HepG2 (cell line): ENCODE results near the gene ADAM15. TPM values are rescaled to one million over a fixed set of nuclear protein-coding genes. Genes with fewer than 3 reads are reported as not detected.
A peak's percentile ranks its signal among the peaks of the same experiment; 100 is the strongest.

Experiments used
- ATF4 ChIP-seq, 2 experiments: fragments of 450-650 bp in 1 of 2; sonication (generic) in 1 of 2; formaldehyde crosslinking; IDR thresholded peaks; 2 replicates each; pipeline versions ENCODE4 v1.5.0 to v1.8.0; 2020 to 2022; ENCODE audit warnings: mild to moderate bottlenecking in 1 of 2, missing genetic modification reagents in 1 of 2
- CCAR2 ChIP-seq: fragments of 200-400 bp; formaldehyde crosslinking; optimal IDR thresholded peaks from 2 replicates; pipeline ENCODE3; 2018; ENCODE audit warnings: low read depth, mild to moderate bottlenecking, low read length, moderate library complexity
- CEBPG ChIP-seq: IDR thresholded peaks from 2 replicates; pipeline ENCODE4 v1.6.1; 2016
- CERS6 ChIP-seq: sonication (generic); formaldehyde crosslinking; IDR thresholded peaks from 2 replicates; pipeline ENCODE4 v1.5.0; 2020; ENCODE audit warnings: missing genetic modification reagents
- GABPA ChIP-seq, 2 experiments: IDR thresholded peaks; 2 replicates each; pipeline ENCODE4 v1.6.1; 2011 to 2016; ENCODE audit warnings: low read depth in 2 of 2, low read length in 1 of 2, missing biosample characterization in 1 of 2, missing genetic modification characterization in 1 of 2
- GRHL1 ChIP-seq: sonication (generic); formaldehyde crosslinking; conservative IDR thresholded peaks from 2 replicates; pipeline ENCODE4 v1.8.0; 2022; ENCODE audit warnings: missing genetic modification reagents
- NCOR1 ChIP-seq: fragments of 200-600 bp; sonication (generic); IDR thresholded peaks from 2 replicates; pipeline ENCODE4 v1.7.0; 2017; ENCODE audit warnings: antibody characterized with exemption, low read length, borderline replicate concordance
- NFE2L1 ChIP-seq: sonication (generic); formaldehyde crosslinking; IDR thresholded peaks from 2 replicates; pipeline ENCODE4 v1.4.0; 2020; ENCODE audit warnings: missing genetic modification reagents, mild to moderate bottlenecking, borderline replicate concordance
- NFRKB ChIP-seq: fragments of 450-650 bp; IDR thresholded peaks from 2 replicates; pipeline ENCODE4 v1.6.1; 2017
- PLSCR1 ChIP-seq: sonication (generic); formaldehyde crosslinking; IDR thresholded peaks from 2 replicates; pipeline ENCODE4 v1.5.0; 2020; ENCODE audit warnings: missing genetic modification reagents, mild to moderate bottlenecking, borderline replicate concordance
- RELA ChIP-seq: sonication (generic); formaldehyde crosslinking; IDR thresholded peaks from 2 replicates; pipeline ENCODE4 v1.4.0; 2020; ENCODE audit warnings: missing genetic modification reagents
- RFX3 ChIP-seq: IDR thresholded peaks from 2 replicates; pipeline ENCODE4 v1.6.1; 2016; ENCODE audit warnings: missing biosample characterization, missing genetic modification reagents
- SMC3 ChIP-seq: IDR thresholded peaks from 2 replicates; pipeline ENCODE4 v1.6.1; 2011; ENCODE audit warnings: low read length, improper control_type of control experiment
- ZNF296 ChIP-seq: sonication (generic); formaldehyde crosslinking; conservative IDR thresholded peaks from 2 replicates; pipeline ENCODE4 v1.5.0; 2020; ENCODE audit warnings: mild to moderate bottlenecking, missing genetic modification reagents
- polyA plus RNA-seq, 8 experiments: library from polyadenylated mRNA; depleted of rRNA in 3 of 8; stranded (reverse) in 7 of 8; unstranded in 1 of 8; fragments of >200 nt; fragmentation: Illumina TruSeq in 4 of 8; extraction: Trizol in 4 of 8; gene quantifications; 2 replicates each; pipeline versions ENCODE4 v1.2.1 to v1.2.3, GENCODE V29; 2011 to 2016; ENCODE audit warnings: low read depth in 4 of 8, missing spikeins in 1 of 8, mixed read lengths in 1 of 8; ENCODE audit not compliant: insufficient read depth in 1 of 8
- total RNA-seq, 5 experiments: library from RNA; depleted of rRNA; stranded (reverse); fragments of >200 nt; fragmentation: Illumina TruSeq; extraction: Trizol; gene quantifications; 2 replicates each; pipeline ENCODE4 v1.2.3, GENCODE V29; 2016; ENCODE audit warnings: low read depth in 1 of 5
- TF ChIP-seq, protein P1 (sequence below): sonication (generic); formaldehyde crosslinking; IDR thresholded peaks from 2 replicates; pipeline ENCODE4 v1.5.0; 2020; ENCODE audit warnings: missing genetic modification reagents, mild to moderate bottlenecking, borderline replicate concordance
- TF ChIP-seq, protein P2 (sequence below): IDR thresholded peaks from 2 replicates; pipeline ENCODE4 v1.6.1; 2016; ENCODE audit warnings: low read depth, missing genetic modification reagents, missing compliant biosample characterization

Gene ADAM15
- total and polyA plus RNA-seq, 2 of the 13 experiments (the other 11 are each of a cell fraction or from before 2014, with no cell fraction given), result 17.9 to 25.6 TPM

- TF ChIP-seq GRHL1 (CRISPR knock-in tag) (no peak), CCAR2 (no peak), GABPA (IDR thresholded peaks at IDR 0.05; ENCODE audit: low read depth, low read length) (no peak), GABPA (CRISPR knock-in tag; IDR thresholded peaks at IDR 0.05; ENCODE audit: low read depth) (peak; percentile 43; the same call in 1 of the 2 replicates), NCOR1 (peak; percentile 45; the same call in 1 of the 2 replicates), ATF4 (CRISPR knock-in tag; IDR thresholded peaks at IDR 0.05) (no peak), RELA (no peak), ZNF296 (CRISPR knock-in tag) (no peak), PLSCR1 (no peak), NFRKB (no peak), CEBPG (CRISPR knock-in tag) (no peak), NFE2L1 (CRISPR knock-in tag) (no peak), SMC3 (peak; percentile 81), CERS6 (CRISPR knock-in tag) (no peak), RFX3 (CRISPR knock-in tag) (no peak)
- TF ChIP-seq, protein P1, sequence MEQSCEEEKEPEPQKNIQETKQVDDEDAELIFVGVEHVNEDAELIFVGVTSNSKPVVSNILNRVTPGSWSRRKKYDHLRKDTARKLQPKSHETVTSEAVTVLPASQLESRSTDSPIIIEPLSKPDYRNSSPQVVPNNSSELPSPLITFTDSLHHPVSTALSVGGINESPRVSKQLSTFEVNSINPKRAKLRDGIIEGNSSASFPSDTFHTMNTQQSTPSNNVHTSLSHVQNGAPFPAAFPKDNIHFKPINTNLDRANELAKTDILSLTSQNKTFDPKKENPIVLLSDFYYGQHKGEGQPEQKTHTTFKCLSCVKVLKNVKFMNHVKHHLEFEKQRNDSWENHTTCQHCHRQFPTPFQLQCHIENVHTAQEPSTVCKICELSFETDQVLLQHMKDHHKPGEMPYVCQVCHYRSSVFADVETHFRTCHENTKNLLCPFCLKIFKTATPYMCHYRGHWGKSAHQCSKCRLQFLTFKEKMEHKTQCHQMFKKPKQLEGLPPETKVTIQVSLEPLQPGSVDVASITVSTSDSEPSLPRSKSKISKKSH, result peak; percentile 44; the same call in 1 of the 2 replicates
- TF ChIP-seq, protein P2, sequence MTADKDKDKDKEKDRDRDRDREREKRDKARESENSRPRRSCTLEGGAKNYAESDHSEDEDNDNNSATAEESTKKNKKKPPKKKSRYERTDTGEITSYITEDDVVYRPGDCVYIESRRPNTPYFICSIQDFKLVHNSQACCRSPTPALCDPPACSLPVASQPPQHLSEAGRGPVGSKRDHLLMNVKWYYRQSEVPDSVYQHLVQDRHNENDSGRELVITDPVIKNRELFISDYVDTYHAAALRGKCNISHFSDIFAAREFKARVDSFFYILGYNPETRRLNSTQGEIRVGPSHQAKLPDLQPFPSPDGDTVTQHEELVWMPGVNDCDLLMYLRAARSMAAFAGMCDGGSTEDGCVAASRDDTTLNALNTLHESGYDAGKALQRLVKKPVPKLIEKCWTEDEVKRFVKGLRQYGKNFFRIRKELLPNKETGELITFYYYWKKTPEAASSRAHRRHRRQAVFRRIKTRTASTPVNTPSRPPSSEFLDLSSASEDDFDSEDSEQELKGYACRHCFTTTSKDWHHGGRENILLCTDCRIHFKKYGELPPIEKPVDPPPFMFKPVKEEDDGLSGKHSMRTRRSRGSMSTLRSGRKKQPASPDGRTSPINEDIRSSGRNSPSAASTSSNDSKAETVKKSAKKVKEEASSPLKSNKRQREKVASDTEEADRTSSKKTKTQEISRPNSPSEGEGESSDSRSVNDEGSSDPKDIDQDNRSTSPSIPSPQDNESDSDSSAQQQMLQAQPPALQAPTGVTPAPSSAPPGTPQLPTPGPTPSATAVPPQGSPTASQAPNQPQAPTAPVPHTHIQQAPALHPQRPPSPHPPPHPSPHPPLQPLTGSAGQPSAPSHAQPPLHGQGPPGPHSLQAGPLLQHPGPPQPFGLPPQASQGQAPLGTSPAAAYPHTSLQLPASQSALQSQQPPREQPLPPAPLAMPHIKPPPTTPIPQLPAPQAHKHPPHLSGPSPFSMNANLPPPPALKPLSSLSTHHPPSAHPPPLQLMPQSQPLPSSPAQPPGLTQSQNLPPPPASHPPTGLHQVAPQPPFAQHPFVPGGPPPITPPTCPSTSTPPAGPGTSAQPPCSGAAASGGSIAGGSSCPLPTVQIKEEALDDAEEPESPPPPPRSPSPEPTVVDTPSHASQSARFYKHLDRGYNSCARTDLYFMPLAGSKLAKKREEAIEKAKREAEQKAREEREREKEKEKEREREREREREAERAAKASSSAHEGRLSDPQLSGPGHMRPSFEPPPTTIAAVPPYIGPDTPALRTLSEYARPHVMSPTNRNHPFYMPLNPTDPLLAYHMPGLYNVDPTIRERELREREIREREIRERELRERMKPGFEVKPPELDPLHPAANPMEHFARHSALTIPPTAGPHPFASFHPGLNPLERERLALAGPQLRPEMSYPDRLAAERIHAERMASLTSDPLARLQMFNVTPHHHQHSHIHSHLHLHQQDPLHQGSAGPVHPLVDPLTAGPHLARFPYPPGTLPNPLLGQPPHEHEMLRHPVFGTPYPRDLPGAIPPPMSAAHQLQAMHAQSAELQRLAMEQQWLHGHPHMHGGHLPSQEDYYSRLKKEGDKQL, result peak; percentile 25; the same call in 1 of the 2 replicates
Measured at GRCh38 chr1:155091071-155092051, 40.2 kb downstream of the ADAM15 start (continued).
